HG03280 (cell line): ENCODE results near the gene GREB1.

Experiments
- ATAC-seq: cut with Tn5 transposase; IDR thresholded peaks from one replicate; pipeline ENCODE4 v1.9.1; 2021; ENCODE audit warnings: mild to moderate bottlenecking, moderate library complexity; ENCODE audit not compliant: unreplicated experiment

The GREB1 gene

GRCh38 chr2:11578986-11579774, 45.3 kb downstream of the GREB1 start:
- no peak for ATAC-seq

- no peak for ATAC-seq
Observed at GRCh38 chr2:11579867-11580659, 46.2 kb downstream of the GREB1 start.

GRCh38 chr2:11580697-11581096, 46.9 kb downstream of the GREB1 start:
- no peak for ATAC-seq

- no peak for ATAC-seq
Observed at GRCh38 chr2:11581124-11581796, 47.4 kb downstream of the GREB1 start.

GRCh38 chr2:11581797-11582611, 48.2 kb downstream of the GREB1 start:
- no peak for ATAC-seq

GRCh38 chr2:11582612-11582861, 48.7 kb downstream of the GREB1 start:
- no peak for ATAC-seq

- no peak for ATAC-seq
Observed at GRCh38 chr2:11582862-11583752, 49.3 kb downstream of the GREB1 start.

- ATAC-seq: peak; percentile 79
Observed at GRCh38 chr2:11583840-11584524, 50.1 kb downstream of the GREB1 start.

GRCh38 chr2:11584525-11585056, 50.7 kb downstream of the GREB1 start:
- no peak for ATAC-seq

- no peak for ATAC-seq
Observed at GRCh38 chr2:11585071-11585470, 51.2 kb downstream of the GREB1 start.

GRCh38 chr2:11588228-11589110, 54.6 kb downstream of the GREB1 start:
- no peak for ATAC-seq

GRCh38 chr2:11589316-11589940, 55.6 kb downstream of the GREB1 start:
- ATAC-seq: no peak

GRCh38 chr2:11590193-11590592, 56.3 kb downstream of the GREB1 start:
- no peak for ATAC-seq

GRCh38 chr2:11591091-11591490, 57.2 kb downstream of the GREB1 start:
- ATAC-seq: no peak

GRCh38 chr2:11592671-11593574, 59.1 kb downstream of the GREB1 start:
- no peak for ATAC-seq

- ATAC-seq: no peak
Observed at GRCh38 chr2:11596801-11597200, 63.0 kb downstream of the GREB1 start.
